H1 (cell line): Measurements from ENCODE around the gene MAPK11. TPM values are rescaled to one million over a fixed set of nuclear protein-coding genes. Genes with fewer than 3 reads are reported as not detected.

Experiments used
- SRF ChIP-seq: IDR thresholded peaks from 2 replicates; pipeline ENCODE4 v1.6.1; 2011; ENCODE audit warnings: mild to moderate bottlenecking, low read depth, low read length, moderate library complexity
- polyA plus RNA-seq, 7 experiments: library from polyadenylated mRNA; depleted of rRNA in 3 of 7; stranded (reverse) in 5 of 7; unstranded in 2 of 7; fragments of >200 nt in 5 of 7; fragments of 200-250 nt in 2 of 7; gene quantifications; 1 replicate in 5 of 7; 2 replicates in 1 of 7; 4 replicates in 1 of 7; pipeline versions ENCODE4 v1.2.1 to v1.2.3, GENCODE V29; 2011 to 2013; ENCODE audit warnings: missing spikeins in 2 of 7, mixed read lengths in 2 of 7
- total RNA-seq: library from RNA; stranded (reverse); fragmentation: NEBNext Ultra II Directional; extraction: Animal tissue kit (Norgen Biotek cat#: 25700); gene quantifications from 2 replicates; pipeline ENCODE4 v1.2.1, GENCODE V29; 2021

The MAPK11 gene
- total and polyA plus RNA-seq, 2 of the 8 experiments (the other 6 are each of a cell fraction or from before 2014, with no cell fraction given), result 0.70 to 1.5 TPM

DNA sequence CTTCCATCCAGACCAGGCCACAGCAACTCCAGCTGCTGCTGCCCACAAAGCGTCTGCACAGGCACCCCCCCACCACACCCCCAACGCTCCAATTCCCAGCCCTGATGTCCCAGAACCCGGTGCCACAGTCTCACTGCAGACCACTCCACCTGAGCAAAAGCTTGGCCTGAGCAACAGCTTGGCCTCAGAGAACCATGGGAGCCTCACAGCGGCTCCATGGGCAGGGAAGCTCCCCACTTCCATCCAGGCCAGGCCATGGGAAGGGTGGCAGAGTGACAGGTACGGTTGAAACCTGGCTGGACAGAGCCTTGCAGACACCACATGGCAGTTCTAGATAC lies 24.1 kb upstream of the MAPK11 start (continued):
- no peak for TF ChIP-seq SRF
